22Rv1 (cell line): ENCODE measurements around the gene PPP2R2B.

Experiments used
- H3K27ac ChIP-seq: fragments of 450-650 bp; 2 replicates; pipeline ENCODE4 v1.5.1; 2017
- CTCF ChIP-seq: fragments of 450-650 bp; IDR thresholded peaks from 2 replicates; pipeline ENCODE4 v1.5.1; 2017; ENCODE audit warnings: mild to moderate bottlenecking
- ZFX ChIP-seq: fragments of 450-650 bp; IDR thresholded peaks from 2 replicates; pipeline ENCODE4 v1.6.1; 2017; ENCODE audit warnings: antibody characterized with exemption, borderline replicate concordance

PPP2R2B gene

GRCh38 chr5:146894753-146895521, 16.4 kb upstream of the PPP2R2B start:
- no peak overlapping the region for H3K27ac ChIP-seq
- no peak for TF ChIP-seq CTCF
- TF ChIP-seq ZFX = no peak

GRCh38 chr5:146893991-146894390, 15.4 kb upstream of the PPP2R2B start:
- H3K27ac ChIP-seq = no peak overlapping the region
- TF ChIP-seq ZFX = no peak
- no peak for TF ChIP-seq CTCF

- TF ChIP-seq CTCF = no peak
- no peak for TF ChIP-seq ZFX
- H3K27ac ChIP-seq = no peak overlapping the region
Measured at GRCh38 chr5:146892231-146892630, 13.7 kb upstream of the PPP2R2B start.

- H3K27ac ChIP-seq = no peak overlapping the region
- no peak for TF ChIP-seq CTCF
- no peak for TF ChIP-seq ZFX
Measured at GRCh38 chr5:146891511-146891910, 13.0 kb upstream of the PPP2R2B start.

- no peak overlapping the region for H3K27ac ChIP-seq
Measured at GRCh38 chr5:146890731-146891440, 12.3 kb upstream of the PPP2R2B start.

GRCh38 chr5:146890066-146890465, 11.5 kb upstream of the PPP2R2B start:
- TF ChIP-seq ZFX (no peak), CTCF (no peak)
- no peak overlapping the region for H3K27ac ChIP-seq

More at GRCh38 chr5:146890731-146891440, 12.3 kb upstream of the PPP2R2B start:
- TF ChIP-seq ZFX = no peak
- TF ChIP-seq CTCF = no peak

- TF ChIP-seq ZFX (no peak), CTCF (no peak)
Measured at GRCh38 chr5:146889169-146889568, 10.6 kb upstream of the PPP2R2B start.

More at GRCh38 chr5:146889169-146889568, 10.6 kb upstream of the PPP2R2B start:
- no peak overlapping the region for H3K27ac ChIP-seq
